Liver (tissue), 9 donors: ENCODE measurements around the gene TMEM221. TPM values are rescaled to one million over a fixed set of nuclear protein-coding genes. Genes with fewer than 3 reads are reported as not detected.

Source experiments
- DNase-seq: peaks from one replicate; pipeline ENCODE4 v3.0.0-alpha.2; 2017; ENCODE audit warnings: low spot score
- H3K27ac ChIP-seq, 2 donors: one replicate each; pipeline ENCODE4 v1.7.0; 2013; ENCODE audit warnings: inconsistent platforms in 2 of 2, low read length in 2 of 2, control low read depth in 1 of 2, low read depth in 1 of 2, mild to moderate bottlenecking in 1 of 2
- H3K27me3 ChIP-seq, 4 donors: one replicate each; pipeline versions ENCODE4 v1.6.1 to v1.7.0; 2013; ENCODE audit warnings: low read length in 3 of 4, inconsistent platforms in 1 of 4, mild to moderate bottlenecking in 1 of 4, moderate library complexity in 1 of 4; ENCODE audit not compliant: control insufficient read depth in 4 of 4, insufficient read depth in 4 of 4
- H3K36me3 ChIP-seq, 4 donors: one replicate each; pipeline versions ENCODE4 v1.6.1 to v1.7.0; 2013; ENCODE audit warnings: low read length in 3 of 4, mild to moderate bottlenecking in 3 of 4, low read depth in 1 of 4, moderate library complexity in 1 of 4; ENCODE audit not compliant: control insufficient read depth in 4 of 4, insufficient read depth in 3 of 4
- H3K4me1 ChIP-seq, 4 donors: one replicate each; pipeline versions ENCODE4 v1.6.1 to v1.7.0; 2013; ENCODE audit warnings: low read length in 3 of 4, mild to moderate bottlenecking in 3 of 4, moderate library complexity in 1 of 4; ENCODE audit not compliant: control insufficient read depth in 4 of 4, insufficient read depth in 4 of 4
- H3K4me3 ChIP-seq, 3 donors: one replicate each; pipeline versions ENCODE4 v1.6.1 to v1.7.0; 2013; ENCODE audit warnings: low read length in 3 of 3, control low read depth in 1 of 3, low read depth in 1 of 3, mild to moderate bottlenecking in 1 of 3
- H3K9ac ChIP-seq, 2 donors: one replicate each; pipeline ENCODE4 v1.7.0; 2013; ENCODE audit warnings: low read length in 2 of 2, mild to moderate bottlenecking in 2 of 2, moderate library complexity in 2 of 2, control low read depth in 1 of 2, low read depth in 1 of 2
- H3K9me3 ChIP-seq, 4 donors: one replicate each; pipeline versions ENCODE4 v1.6.1 to v1.7.0; 2013; ENCODE audit warnings: low read length in 3 of 4; ENCODE audit not compliant: control insufficient read depth in 4 of 4
- CTCF ChIP-seq: fragments of 150-350 bp; IDR thresholded peaks from 2 replicates; pipeline ENCODE4 v1.5.1; 2017; ENCODE audit warnings: improper control_type of control experiment, low read depth, low read length; ENCODE audit not compliant: missing input control
- EGR1 ChIP-seq, 2 donors: IDR thresholded peaks; 2 replicates each; pipeline ENCODE4 v1.6.1; 2016 to 2018; ENCODE audit warnings: antibody characterized with exemption in 2 of 2, low read depth in 2 of 2
- FOXA1 ChIP-seq: IDR thresholded peaks from 2 replicates; pipeline ENCODE4 v1.6.1; 2016; ENCODE audit warnings: antibody characterized with exemption
- FOXA2 ChIP-seq: IDR thresholded peaks from 2 replicates; pipeline ENCODE4 v1.6.1; 2016; ENCODE audit warnings: antibody characterized with exemption
- HNF4A ChIP-seq, 2 donors: conservative IDR thresholded peaks; 2 replicates each; pipeline ENCODE4 v1.6.1; 2016; ENCODE audit warnings: antibody characterized with exemption in 2 of 2, mild to moderate bottlenecking in 2 of 2
- HNF4G ChIP-seq: IDR thresholded peaks from 2 replicates; pipeline ENCODE4 v1.6.1; 2016; ENCODE audit warnings: antibody characterized with exemption
- JUND ChIP-seq, 2 donors: IDR thresholded peaks; 2 replicates each; pipeline ENCODE4 v1.6.1; 2016; ENCODE audit warnings: antibody characterized with exemption in 2 of 2
- MAX ChIP-seq: IDR thresholded peaks from 2 replicates; pipeline ENCODE4 v1.6.1; 2016; ENCODE audit warnings: antibody characterized with exemption
- NR2F2 ChIP-seq: IDR thresholded peaks from 2 replicates; pipeline ENCODE4 v1.6.1; 2016; ENCODE audit warnings: antibody characterized with exemption
- REST ChIP-seq: IDR thresholded peaks from 2 replicates; pipeline ENCODE4 v1.6.1; 2016; ENCODE audit warnings: antibody characterized with exemption, mild to moderate bottlenecking
- TAF1 ChIP-seq: conservative IDR thresholded peaks from 2 replicates; pipeline ENCODE4 v1.6.1; 2016; ENCODE audit warnings: antibody characterized with exemption, mild to moderate bottlenecking
- YY1 ChIP-seq: IDR thresholded peaks from 2 replicates; pipeline ENCODE4 v1.6.1; 2016; ENCODE audit warnings: antibody characterized with exemption, mild to moderate bottlenecking
- ZBTB33 ChIP-seq: IDR thresholded peaks from 2 replicates; pipeline ENCODE4 v1.6.1; 2016; ENCODE audit warnings: antibody characterized with exemption
- WGBS: extraction: QIAGEN DNeasy Blood & Tissue Kit; methylation state at CpG from one replicate; pipeline ENCODE4 v1.1.7; 2013; 5-methylcytosine and 5-hydroxymethylcytosine counted together
- polyA plus RNA-seq, 2 donors: library from polyadenylated mRNA; stranded (reverse) in 1 of 2; unstranded in 1 of 2; fragments of 200-250 nt in 1 of 2; fragments of >200 nt in 1 of 2; fragmentation: Nextera tagmentation in 1 of 2; extraction: Ambion mirVana in 1 of 2; gene quantifications; one replicate each; pipeline versions ENCODE4 v1.2.1 to v1.2.3, GENCODE V29; 2013 to 2015
- total RNA-seq, 2 donors: library from RNA; depleted of rRNA; stranded (reverse); fragments of >200 nt; gene quantifications; one replicate each; pipeline ENCODE4 v1.2.3, GENCODE V29; 2014
- donor health status: healthy.
- donor health status: healthy.
- donor health status: healthy.
- donor health status: healthy.
- donor health status: healthy.

TMEM221 gene
- total and polyA plus RNA-seq, 4 donors: 0.06 to 0.15 (median 0.11) TPM

- no peak for TF ChIP-seq CTCF
Measured at GRCh38 chr19:17468302-17469091, 20.0 kb upstream of the TMEM221 start (continued).

GRCh38 chr19:17467471-17468301, 19.2 kb upstream of the TMEM221 start:
- H3K27ac ChIP-seq: no peak overlapping the region

More at GRCh38 chr19:17467471-17468301, 19.2 kb upstream of the TMEM221 start:
- no peaks in the 10 kb centered on the region for H3K36me3 ChIP-seq
- peaks cover 5 to 14% (median 11%) of the 10 kb centered on the region in 4 donors for H3K4me1 ChIP-seq
- H3K27me3 ChIP-seq: no peaks in the 10 kb centered on the region
- no peaks in the 10 kb centered on the region for H3K9me3 ChIP-seq
- 80% methylated on average over 12 of the region's 12 CpGs for WGBS
- no peak for DNase-seq
- no peak for TF ChIP-seq YY1
- TF ChIP-seq FOXA1: no peak
- no peak for TF ChIP-seq NR2F2
- no peak for TF ChIP-seq FOXA2
- TF ChIP-seq ZBTB33: no peak
- TF ChIP-seq REST: no peak
- no peak for TF ChIP-seq TAF1
- TF ChIP-seq MAX: no peak
- no peak for TF ChIP-seq HNF4A (conservative IDR thresholded peaks at IDR 0.05)
- TF ChIP-seq EGR1 (IDR thresholded peaks at IDR 0.05; ENCODE audit: low read depth in 2 of 2): no peak
- TF ChIP-seq HNF4G: no peak
- TF ChIP-seq JUND (IDR thresholded peaks at IDR 0.05): no peak
- no peak overlapping the region for H3K4me3 ChIP-seq
- H3K9ac ChIP-seq: no peak overlapping the region
